A172 (cell line): ENCODE data around the gene HMSD. TPM values are rescaled to one million over a fixed set of nuclear protein-coding genes. Genes with fewer than 3 reads are reported as not detected.

Experiments
- DNase-seq: peaks from one replicate; pipeline ENCODE4 v3.0.0-alpha.2; 2015; ENCODE audit warnings: low spot score
- total RNA-seq: library from RNA; depleted of rRNA; stranded (reverse); fragments of >200 nt; shearing (Covaris generic); gene quantifications from 2 replicates; pipeline ENCODE4 v1.2.3, GENCODE V29; 2014; rRNA removed

Gene HMSD
- total RNA-seq, 1 experiment from 2014 or later = 0.12 TPM

- no peak for DNase-seq
These were observed 43.6 kb downstream of the HMSD start for GRCh38 chr18:63992751-63993150.

- peak; percentile 17 for DNase-seq
These were observed 45.8 kb downstream of the HMSD start for GRCh38 chr18:63994783-63995399.

GRCh38 chr18:63997041-63997440, 47.9 kb downstream of the HMSD start:
- DNase-seq = no peak

GRCh38 chr18:63997606-63998005, 48.5 kb downstream of the HMSD start:
- DNase-seq = no peak

GRCh38 chr18:63999871-64000270, 50.8 kb downstream of the HMSD start:
- DNase-seq = no peak

GRCh38 chr18:64002581-64002980, 53.5 kb downstream of the HMSD start:
- DNase-seq = no peak

- DNase-seq = no peak
These were observed 60.2 kb downstream of the HMSD start for GRCh38 chr18:64009305-64009704.

Other genes with a start within 250 kb of the HMSD start
- not detected in 2 replicates for gene SERPINB11, start 246.3 kb upstream of the HMSD start, total RNA-seq
- 5.6 and 8.9 TPM in 2 replicates for gene SERPINB7, start 173.9 kb upstream of the HMSD start, total RNA-seq
- not detected in 2 replicates for gene SERPINB2, start 61.6 kb upstream of the HMSD start, total RNA-seq
- gene SERPINB10, start 41.3 kb upstream of the HMSD start, total RNA-seq = not detected in 2 replicates
- gene SERPINB8, start 20.8 kb downstream of the HMSD start, total RNA-seq = 3.3 and 10.9 TPM in 2 replicates
- gene LINC00305, start 199.8 kb downstream of the HMSD start, total RNA-seq = not detected in 2 replicates